Upper lobe of left lung (tissue), 4 donors: Measurements from ENCODE around the gene SWT1.

ENCODE experiments used
- POLR2A ChIP-seq, 4 donors: fragments of 450-650 bp; IDR thresholded peaks; one replicate each; pipeline ENCODE4 v1.5.1; 2016 to 2017; ENCODE audit warnings: antibody characterized with exemption in 4 of 4, mild to moderate bottlenecking in 2 of 4
- POLR2AphosphoS5 ChIP-seq, 2 donors: sonication (generic); formaldehyde crosslinking; IDR thresholded peaks; one replicate each; pipeline ENCODE4 v1.5.1; 2017; ENCODE audit warnings: antibody characterized with exemption in 2 of 2
- TF ChIP-seq, protein P1 (sequence below), 6 experiments: fragments of 450-650 bp in 4 of 6; fragments of 200-600 bp in 2 of 6; sonication (generic) in 2 of 6; IDR thresholded peaks; one replicate each; pipeline ENCODE4 v1.5.1; 2016 to 2019; ENCODE audit warnings: antibody characterized with exemption in 6 of 6

DNA sequence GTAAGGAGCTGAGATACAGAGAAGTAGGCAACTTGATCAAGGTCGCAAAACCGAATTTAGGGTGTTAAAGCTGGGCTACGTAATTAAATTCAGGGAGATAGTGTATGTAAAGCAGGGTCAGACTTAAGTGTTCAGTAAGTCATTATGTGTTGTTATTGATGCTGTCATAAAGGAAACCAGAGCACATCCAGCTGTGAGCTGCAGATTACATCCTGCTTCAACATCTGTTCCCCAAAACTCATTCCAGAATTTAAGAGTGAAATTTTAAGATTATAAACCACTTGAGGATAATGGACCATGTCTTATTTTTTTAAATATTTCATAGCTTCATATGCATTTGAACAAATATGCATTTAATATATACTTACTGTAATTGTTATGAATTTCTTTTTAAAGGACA is 110.3 kb downstream of the SWT1 start:
- TF ChIP-seq, protein P1, sequence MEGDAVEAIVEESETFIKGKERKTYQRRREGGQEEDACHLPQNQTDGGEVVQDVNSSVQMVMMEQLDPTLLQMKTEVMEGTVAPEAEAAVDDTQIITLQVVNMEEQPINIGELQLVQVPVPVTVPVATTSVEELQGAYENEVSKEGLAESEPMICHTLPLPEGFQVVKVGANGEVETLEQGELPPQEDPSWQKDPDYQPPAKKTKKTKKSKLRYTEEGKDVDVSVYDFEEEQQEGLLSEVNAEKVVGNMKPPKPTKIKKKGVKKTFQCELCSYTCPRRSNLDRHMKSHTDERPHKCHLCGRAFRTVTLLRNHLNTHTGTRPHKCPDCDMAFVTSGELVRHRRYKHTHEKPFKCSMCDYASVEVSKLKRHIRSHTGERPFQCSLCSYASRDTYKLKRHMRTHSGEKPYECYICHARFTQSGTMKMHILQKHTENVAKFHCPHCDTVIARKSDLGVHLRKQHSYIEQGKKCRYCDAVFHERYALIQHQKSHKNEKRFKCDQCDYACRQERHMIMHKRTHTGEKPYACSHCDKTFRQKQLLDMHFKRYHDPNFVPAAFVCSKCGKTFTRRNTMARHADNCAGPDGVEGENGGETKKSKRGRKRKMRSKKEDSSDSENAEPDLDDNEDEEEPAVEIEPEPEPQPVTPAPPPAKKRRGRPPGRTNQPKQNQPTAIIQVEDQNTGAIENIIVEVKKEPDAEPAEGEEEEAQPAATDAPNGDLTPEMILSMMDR (IDR thresholded peaks at IDR 0.05) = no peak
- TF ChIP-seq POLR2AphosphoS5 (IDR thresholded peaks at IDR 0.05) (no peak), POLR2A (IDR thresholded peaks at IDR 0.05) (no peak)
